OCI-LY7 (cell line): Measurements from ENCODE around the gene CCR7. TPM values are rescaled to one million over a fixed set of nuclear protein-coding genes. Genes with fewer than 3 reads are reported as not detected.

Source experiments
- BruUV-seq: library from RNA; stranded (reverse); fragments of 400-500 nt; replicated peaks from 2 replicates; lab custom pipeline; 2021; lab: Mats Ljungman, UMichigan
- CTCF ChIA-PET: fragments of 300-600 bp; sonication (Branson Sonifier 250); formaldehyde crosslinking; loops from one replicate; lab custom pipeline; 2022; ENCODE audit warnings: antibody characterized with exemption; ENCODE audit not compliant: unreplicated experiment; lab: Charles Lee
- POLR2A ChIA-PET: fragments of 300-600 bp; sonication (Branson Sonifier 250); formaldehyde crosslinking; loops from one replicate; lab custom pipeline; 2022; ENCODE audit warnings: antibody characterized with exemption; lab: Charles Lee
- DNase-seq: peaks from one replicate; pipeline ENCODE4 v3.0.0-alpha.2; 2015; ENCODE audit warnings: low spot score
- H2AFZ ChIP-seq: fragments of 200-600 bp; sonication (generic), shearing (Covaris generic); 2 replicates; pipeline ENCODE4 v1.6.1; 2014; ENCODE audit warnings: mild to moderate bottlenecking, antibody characterized with exemption, low read length, moderate library complexity
- H3K27ac ChIP-seq: fragments of 200-600 bp; sonication (generic); 2 replicates; pipeline ENCODE4 v1.5.1; 2014; ENCODE audit warnings: mixed run types, low read depth, mild to moderate bottlenecking, moderate library complexity, low read length, inconsistent platforms; ENCODE audit not compliant: poor library complexity, severe bottlenecking
- H3K36me3 ChIP-seq: fragments of 200-600 bp; sonication (generic); 2 replicates; pipeline ENCODE4 v1.6.1; 2014; ENCODE audit warnings: mild to moderate bottlenecking, antibody characterized with exemption, low read length, moderate library complexity, mixed read lengths; ENCODE audit not compliant: insufficient read depth
- H3K4me1 ChIP-seq: fragments of 200-600 bp; sonication (generic); 2 replicates; pipeline ENCODE4 v1.5.1; 2014; ENCODE audit warnings: mild to moderate bottlenecking, low read length; ENCODE audit not compliant: insufficient read depth, poor library complexity, severe bottlenecking
- H3K4me2 ChIP-seq: fragments of 200-600 bp; sonication (generic); 2 replicates; pipeline ENCODE4 v1.6.1; 2014; ENCODE audit warnings: mild to moderate bottlenecking, low read length
- H3K4me3 ChIP-seq: fragments of 200-600 bp; sonication (generic); 2 replicates; pipeline ENCODE4 v1.5.1; 2014; ENCODE audit warnings: mild to moderate bottlenecking, low read depth, low read length; ENCODE audit not compliant: poor library complexity, severe bottlenecking
- H3K79me2 ChIP-seq: fragments of 200-600 bp; sonication (generic); 2 replicates; pipeline ENCODE4 v1.6.1; 2016; ENCODE audit warnings: low read depth, mild to moderate bottlenecking, low read length, moderate library complexity, mixed read lengths; ENCODE audit not compliant: insufficient read depth
- H3K9me2 ChIP-seq: fragments of 200-600 bp; sonication (generic); 2 replicates; pipeline ENCODE4 v1.6.1; 2016; ENCODE audit warnings: mild to moderate bottlenecking, low read length, mixed read lengths; ENCODE audit not compliant: insufficient read depth
- H3K9me3 ChIP-seq: fragments of 200-600 bp; sonication (generic); 2 replicates; pipeline ENCODE4 v1.6.1; 2014; ENCODE audit warnings: mild to moderate bottlenecking, mixed run types, low read length, mixed read lengths
- H4K20me1 ChIP-seq: fragments of 200-600 bp; sonication (generic); 2 replicates; pipeline ENCODE4 v1.6.1; 2014; ENCODE audit warnings: mild to moderate bottlenecking, antibody characterized with exemption, low read length, moderate library complexity, mixed read lengths; ENCODE audit not compliant: insufficient read depth
- CTCF ChIP-seq: fragments of 200-600 bp; sonication (generic); conservative IDR thresholded peaks from 2 replicates; pipeline ENCODE4 v1.5.1; 2014; ENCODE audit warnings: mild to moderate bottlenecking, antibody characterized with exemption, low read length, moderate library complexity, mixed read lengths
- EZH2phosphoT487 ChIP-seq: fragments of 200-600 bp; sonication (generic); IDR thresholded peaks from 2 replicates; pipeline ENCODE4 v1.6.1; 2018; ENCODE audit warnings: low read depth, borderline replicate concordance, mild to moderate bottlenecking, mixed run types, antibody characterized with exemption, low read length, moderate library complexity, mixed read lengths
- intact Hi-C: fragments of 100-400 bp; cut with micrococcal nuclease; formaldehyde crosslinking; loops from one replicate; pipeline ENCODE4 v1.10.0; 2022; ENCODE audit not compliant: unreplicated experiment
- total RNA-seq, 2 experiments: library from RNA; depleted of rRNA in 1 of 2; stranded (reverse); fragments of >200 nt in 1 of 2; shearing (Covaris generic) in 1 of 2; gene quantifications; 2 replicates each; pipeline ENCODE4 v1.2.3, GENCODE V29; 2014 to 2022

Gene CCR7
- total RNA-seq, 2 experiments from 2014 or later, result 0.48 to 2.3 TPM

- peaks cover 21% of the 10 kb centered on the region for H3K4me1 ChIP-seq
Observed at GRCh38 chr17:40540448-40540847, 24.8 kb downstream of the CCR7 start.

GRCh38 chr17:40539711-40540411 lies 25.4 kb downstream of the CCR7 start:
- Histone ChIP-seq H3K9me3 (no peaks in the 10 kb centered on the region), H4K20me1 (no peaks in the 10 kb centered on the region), H2AFZ (no peak overlapping the region), H3K4me2 (no peak overlapping the region), H3K36me3 (no peaks in the 10 kb centered on the region), H3K4me1 (peaks cover 21% of the 10 kb centered on the region), H3K9me2 (no peaks in the 10 kb centered on the region), H3K27ac (no peak overlapping the region), H3K4me3 (no peak overlapping the region), H3K79me2 (no peaks in the 10 kb centered on the region)
- intact Hi-C loops, result no loop called here
- POLR2A ChIA-PET, result interaction anchor here (0.7 kb wide), 1 partner anchor 15 kb away, joined by 5 read pairs; no protein-coding TSS in a partner anchor
- no TSS peak for BruUV-seq
- CTCF ChIA-PET, result no interaction called here
- no peak for TF ChIP-seq EZH2phosphoT487
- no peak for TF ChIP-seq CTCF
- DNase-seq, result no peak

More at GRCh38 chr17:40540448-40540847, 24.8 kb downstream of the CCR7 start:
- Histone ChIP-seq H3K27ac (no peak overlapping the region), H3K4me3 (no peak overlapping the region), H3K4me2 (no peak overlapping the region), H3K9me2 (no peaks in the 10 kb centered on the region), H4K20me1 (no peaks in the 10 kb centered on the region), H3K9me3 (no peaks in the 10 kb centered on the region), H2AFZ (no peak overlapping the region), H3K36me3 (no peaks in the 10 kb centered on the region), H3K79me2 (no peaks in the 10 kb centered on the region)
- ChIA-PET POLR2A (no interaction called here), CTCF (interaction anchor here (0.8 kb wide), 1 partner anchor 19 kb away, joined by 3 read pairs; no protein-coding TSS in a partner anchor)
- no TSS peak for BruUV-seq
- no peak for TF ChIP-seq EZH2phosphoT487
- no peak for TF ChIP-seq CTCF
- intact Hi-C loops, result no loop called here
- DNase-seq, result no peak
